Central memory CD4-positive, alpha-beta T cell (primary cell): Measurements from ENCODE around the gene KDELR1.

Experiments used
- DNase-seq: peaks from one replicate; pipeline ENCODE4 v3.0.0; 2022

KDELR1 gene

GRCh38 chr19:48370955-48371354 is 20.4 kb downstream of the KDELR1 start:
- DNase-seq: no peak

GRCh38 chr19:48368936-48369335 is 22.4 kb downstream of the KDELR1 start:
- DNase-seq: no peak

- no peak for DNase-seq
Measured at GRCh38 chr19:48367855-48368254, 23.5 kb downstream of the KDELR1 start.

GRCh38 chr19:48365602-48366001 is 25.7 kb downstream of the KDELR1 start:
- DNase-seq: no peak

- DNase-seq: no peak
Measured at GRCh38 chr19:48364598-48365348, 26.6 kb downstream of the KDELR1 start.

- DNase-seq: peak; percentile 99
Measured at GRCh38 chr19:48363810-48364597, 27.3 kb downstream of the KDELR1 start, which contains the start of the genes SYNGR4 and TMEM143. Gene SYNGR4 (plus strand): TSS chr19:48364367. CDS start chr19:48365843, 1,476 bp downstream. Gene TMEM143 (minus strand): TSS chr19:48363940. CDS start chr19:48363920, 20 bp downstream.

- DNase-seq: no peak
Measured at GRCh38 chr19:48363500-48363809, 27.9 kb downstream of the KDELR1 start.

GRCh38 chr19:48362716-48363499 is 28.4 kb downstream of the KDELR1 start:
- DNase-seq: peak; percentile 85

GRCh38 chr19:48361912-48362311 is 29.4 kb downstream of the KDELR1 start:
- DNase-seq: no peak

- DNase-seq: no peak
Measured at GRCh38 chr19:48359123-48359522, 32.2 kb downstream of the KDELR1 start.

- no peak for DNase-seq
Measured at GRCh38 chr19:48355365-48355954, 35.9 kb downstream of the KDELR1 start.

- DNase-seq: no peak
Measured at GRCh38 chr19:48354332-48354992, 36.9 kb downstream of the KDELR1 start.

- DNase-seq: no peak
Measured at GRCh38 chr19:48353677-48354076, 37.7 kb downstream of the KDELR1 start.

- peak; percentile 59 for DNase-seq
Measured at GRCh38 chr19:48351341-48351752, 40.0 kb downstream of the KDELR1 start.

- DNase-seq: no peak
Measured at GRCh38 chr19:48350856-48351255, 40.5 kb downstream of the KDELR1 start.

- no peak for DNase-seq
Measured at GRCh38 chr19:48348737-48349136, 42.6 kb downstream of the KDELR1 start.

- no peak for DNase-seq
Measured at GRCh38 chr19:48348045-48348444, 43.3 kb downstream of the KDELR1 start.

GRCh38 chr19:48346191-48346590 is 45.2 kb downstream of the KDELR1 start:
- no peak for DNase-seq

- no peak for DNase-seq
Measured at GRCh38 chr19:48344892-48345291, 46.5 kb downstream of the KDELR1 start.

- no peak for DNase-seq
Measured at GRCh38 chr19:48342841-48343540, 48.4 kb downstream of the KDELR1 start.

GRCh38 chr19:48342414-48342738 is 49.0 kb downstream of the KDELR1 start:
- no peak for DNase-seq
